Fibroblast of peridontal ligament (primary cell): ENCODE results near the gene UAP1.

Experiments
- DNase-seq: peaks from one replicate; pipeline ENCODE4 v3.0.0-alpha.2; 2010; ENCODE audit errors: extremely low read depth

UAP1 gene

DNA sequence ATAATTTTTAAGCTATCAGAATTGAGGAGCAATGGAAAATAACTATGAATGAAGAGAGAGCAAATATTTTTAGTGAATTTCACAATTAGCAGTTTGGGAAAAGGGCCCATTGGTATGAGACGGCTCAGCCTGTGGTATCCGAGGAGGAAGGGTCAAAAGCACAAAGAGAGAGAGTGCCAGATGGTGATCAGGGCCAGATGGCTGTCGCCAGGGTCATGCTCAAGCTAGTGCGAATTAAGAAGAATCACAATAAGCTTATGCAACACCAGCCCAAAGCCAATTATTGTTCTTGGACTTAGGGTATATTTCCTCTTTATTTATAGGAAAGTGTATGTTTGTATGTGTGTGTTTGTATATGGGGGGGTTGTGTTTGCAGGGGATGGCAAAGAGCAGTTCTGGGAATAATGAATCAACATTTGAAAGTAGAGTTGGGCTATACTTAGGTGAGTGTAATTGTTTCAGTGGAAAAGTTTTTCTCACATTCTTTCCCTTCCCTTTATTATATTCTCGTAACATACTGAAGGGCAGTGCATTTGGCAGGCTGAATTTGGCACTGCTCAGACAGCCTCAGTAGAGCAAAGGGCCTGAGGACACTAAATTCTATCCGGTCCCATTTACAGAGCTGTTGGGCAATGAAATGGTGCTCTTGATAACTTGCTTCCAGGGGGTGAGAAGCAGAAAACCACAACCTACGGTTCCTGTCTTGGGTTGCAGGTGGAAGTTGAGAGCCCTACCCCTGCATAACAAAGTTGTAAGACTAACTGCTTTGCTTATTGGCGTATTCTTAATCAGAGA, 51.3 kb downstream of the UAP1 start:
- DNase-seq: peak; percentile 84

DNA sequence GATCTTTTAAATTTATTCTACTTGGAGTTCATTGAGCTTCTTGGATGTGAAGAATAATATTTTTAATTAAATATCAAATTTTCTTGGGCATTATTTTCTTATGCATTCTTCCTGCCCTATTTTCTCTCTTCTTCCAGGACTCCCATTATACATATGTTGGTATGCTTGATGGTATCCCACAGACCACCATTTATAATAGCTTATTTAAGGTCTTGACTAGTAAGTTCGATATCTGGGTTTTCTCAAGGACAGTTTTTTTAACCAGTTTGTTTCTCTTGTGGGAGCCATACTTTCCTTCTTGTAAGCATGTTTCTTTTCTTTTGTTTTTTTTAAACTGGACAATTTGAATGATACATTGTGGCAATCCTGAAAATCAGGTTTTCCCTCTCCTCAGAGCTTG, 55.3 kb downstream of the UAP1 start:
- DNase-seq: no peak

DNA sequence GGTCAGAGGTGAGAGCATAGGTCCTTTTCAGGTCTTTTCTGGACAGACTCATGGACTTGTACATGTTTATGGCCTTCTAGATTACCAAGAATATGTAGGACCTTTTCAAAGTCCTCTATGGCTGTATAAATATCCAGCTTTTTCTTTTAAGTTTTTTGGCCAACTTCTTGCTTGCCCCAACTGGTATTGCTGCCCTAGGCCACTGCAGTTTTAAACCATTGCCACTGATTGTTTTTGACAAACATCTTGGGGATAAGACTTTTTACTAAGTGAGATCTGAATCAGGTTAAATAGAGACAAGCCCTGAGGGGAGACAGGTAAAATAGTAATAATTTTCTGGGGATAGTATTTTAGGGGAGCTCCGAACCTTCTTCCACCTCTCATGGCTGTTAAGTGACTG, 56.0 kb downstream of the UAP1 start:
- no peak for DNase-seq

DNA sequence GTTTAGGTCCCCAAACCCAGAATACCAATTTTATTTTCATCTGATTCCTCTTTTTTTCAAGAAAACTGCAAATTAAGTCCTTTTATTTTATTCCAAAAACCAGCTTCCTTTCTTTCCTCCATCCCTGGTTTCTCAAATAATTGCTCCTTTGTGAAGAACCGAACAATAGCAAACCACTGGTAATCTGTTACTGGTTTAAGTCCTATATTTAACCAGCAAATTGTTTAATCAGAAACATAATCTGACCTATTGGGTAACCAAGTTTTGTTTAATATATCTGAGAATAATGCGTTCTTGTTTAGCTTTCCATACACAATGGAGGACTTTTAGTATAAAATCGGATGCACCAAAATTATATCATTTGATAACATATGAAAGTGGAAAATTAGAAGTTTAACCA, 57.6 kb downstream of the UAP1 start:
- peak; percentile 59 for DNase-seq

GRCh38 chr1:162621256-162621655, 59.7 kb downstream of the UAP1 start:
- no peak for DNase-seq

GRCh38 chr1:162625679-162626078, 64.2 kb downstream of the UAP1 start:
- DNase-seq: no peak

DNA sequence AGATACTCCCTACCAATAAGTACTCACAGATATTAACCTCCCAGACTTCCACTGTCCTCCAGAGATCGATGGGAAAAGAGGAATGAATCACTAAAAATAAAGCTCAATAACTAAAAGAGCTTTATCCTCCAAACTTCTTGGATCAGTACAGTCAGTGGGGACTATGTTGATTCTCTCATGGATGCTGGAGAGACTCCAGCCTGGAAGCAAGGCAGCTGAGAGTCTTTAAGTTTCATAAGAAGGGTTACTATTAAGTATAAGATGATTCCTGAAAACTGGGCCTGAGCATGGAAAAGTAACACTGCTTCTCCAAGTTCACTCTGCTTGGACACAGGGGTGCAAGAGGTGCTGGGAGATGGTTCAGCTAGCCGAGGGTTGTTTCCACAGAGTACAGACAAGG, 64.6 kb downstream of the UAP1 start:
- DNase-seq: peak; percentile 78

GRCh38 chr1:162626761-162627160, 65.2 kb downstream of the UAP1 start:
- DNase-seq: peak; percentile 39

GRCh38 chr1:162627662-162628296, 66.3 kb downstream of the UAP1 start:
- peak; percentile 58 for DNase-seq

GRCh38 chr1:162629077-162629627, 67.6 kb downstream of the UAP1 start:
- no peak for DNase-seq

DNA sequence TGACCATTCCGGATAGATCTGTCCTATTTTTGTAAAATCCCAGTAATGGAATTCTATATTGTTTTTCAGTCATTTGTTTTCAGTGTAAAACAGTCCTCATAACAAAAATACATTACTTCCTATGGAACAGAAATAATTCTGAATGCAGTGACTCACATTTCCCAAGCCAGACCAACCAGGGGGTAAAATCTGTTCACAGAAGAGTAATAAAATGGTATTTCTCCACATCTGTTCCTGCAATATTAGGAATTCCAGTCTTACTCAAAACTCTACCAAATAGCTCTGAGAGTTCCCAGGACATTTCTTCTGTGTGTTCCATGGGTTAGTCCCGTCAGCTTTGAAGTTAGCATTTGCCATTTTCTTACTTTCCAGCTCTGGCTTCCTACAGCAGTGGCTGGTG, 68.1 kb downstream of the UAP1 start:
- DNase-seq: peak; percentile 90

- peak; percentile 87 for DNase-seq
These were observed 70.1 kb downstream of the UAP1 start for GRCh38 chr1:162631546-162632191.

DNA sequence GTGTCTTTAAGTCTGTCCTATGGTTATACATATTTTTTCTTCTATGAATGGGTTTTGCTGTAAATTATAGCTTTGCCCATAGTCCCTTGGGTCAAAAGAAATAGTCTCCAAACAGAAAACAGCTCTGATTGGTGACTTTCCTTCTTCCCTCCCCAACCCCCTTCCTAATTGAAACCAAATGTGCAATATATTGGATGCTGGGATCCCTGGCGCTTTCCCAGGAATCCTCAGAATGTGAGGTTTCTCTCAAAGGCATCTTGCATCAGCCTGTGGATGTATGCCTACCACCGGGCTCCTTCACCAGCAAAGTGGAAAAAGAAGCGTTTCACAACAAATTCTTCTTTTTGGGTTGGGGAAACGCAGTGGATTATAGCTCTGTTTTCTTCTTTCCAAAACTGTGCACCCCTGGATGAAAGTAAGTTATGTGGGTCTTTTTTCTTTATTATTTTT, 70.7 kb downstream of the UAP1 start, which contains the start of gene DDR2:
TSS of gene DDR2 (plus strand) at position 248 of the 450 bp plus-strand sequence. CDS start 86,600 bp downstream, outside the sequence.
- DNase-seq: peak; percentile 100

GRCh38 chr1:162632698-162633080, 71.2 kb downstream of the UAP1 start:
- peak; percentile 61 for DNase-seq

- DNase-seq: peak; percentile 84
These were observed 71.7 kb downstream of the UAP1 start for GRCh38 chr1:162633081-162633762.

GRCh38 chr1:162635418-162635817, 73.9 kb downstream of the UAP1 start:
- no peak for DNase-seq

- DNase-seq: no peak
These were observed 78.2 kb downstream of the UAP1 start for GRCh38 chr1:162639718-162640117.

DNA sequence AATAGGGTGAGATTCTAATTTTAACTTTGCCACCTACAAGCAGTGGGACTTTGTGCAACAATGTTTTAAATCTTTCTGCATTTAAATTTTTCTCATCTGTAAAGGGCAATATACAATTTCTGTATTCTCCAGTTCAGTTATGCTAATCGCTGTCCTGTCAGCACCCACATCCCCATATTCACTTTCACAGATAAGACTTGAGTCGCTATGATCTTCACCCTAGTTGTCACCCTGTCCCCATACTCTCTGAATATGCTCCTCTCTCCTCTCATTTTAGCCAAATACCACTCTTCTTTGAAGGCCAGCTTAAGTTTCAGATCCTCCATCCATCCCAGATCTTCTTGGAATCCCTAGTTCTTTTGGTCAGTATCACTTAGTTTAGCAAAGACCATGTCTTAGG, 79.6 kb downstream of the UAP1 start:
- no peak for DNase-seq

DNA sequence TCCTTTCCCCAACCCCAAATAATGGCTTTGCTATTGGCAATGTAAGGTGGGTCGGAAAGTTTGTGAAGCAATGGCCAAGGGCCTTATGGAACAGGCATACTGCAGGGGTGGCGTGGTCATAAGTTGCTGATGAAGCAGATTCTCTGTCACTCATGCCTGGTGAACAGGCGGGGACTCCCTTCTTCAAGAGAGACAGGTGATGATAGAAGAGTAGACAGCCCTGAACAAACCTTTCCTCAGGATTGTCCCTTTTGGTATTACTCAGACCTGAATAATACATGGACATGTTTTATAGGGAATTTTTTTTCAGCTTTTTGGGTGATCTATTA, 83.4 kb downstream of the UAP1 start:
- DNase-seq: no peak

- no peak for DNase-seq
These were observed 84.1 kb downstream of the UAP1 start for GRCh38 chr1:162645666-162646065.

- DNase-seq: peak; percentile 83
These were observed 88.1 kb downstream of the UAP1 start for GRCh38 chr1:162649583-162649982.
